ENCODE data around the gene TM4SF4.

Gene TM4SF4

GRCh38 chr3:149548669-149549065 lies 74.2 kb downstream of the TM4SF4 start:
- DNase-seq (ENCODE audit: low read depth, low spot score), result no peak

GRCh38 chr3:149551500-149551899 lies 77.0 kb downstream of the TM4SF4 start:
- no peak for DNase-seq (ENCODE audit: low read depth, low spot score)

- DNase-seq (ENCODE audit: low read depth, low spot score), result no peak
Observed at GRCh38 chr3:149552700-149553099, 78.2 kb downstream of the TM4SF4 start.

All from ELF-1 (cell line).